Bronchial epithelial cell (primary cell): Measurements from ENCODE around the gene MTX2. TPM values are rescaled to one million over a fixed set of nuclear protein-coding genes. Genes with fewer than 3 reads are reported as not detected.

ENCODE experiments used
- DNase-seq: peaks from one replicate; pipeline ENCODE4 v3.0.0-alpha.2; 2010; ENCODE audit warnings: low read depth
- FAIRE-seq: peaks from 2 replicates; lab custom pipeline; 2011; peaks lifted over from hg19 to GRCh38; lab: Jason Lieb, UNC
- H3K27me3 ChIP-seq: 2 replicates; pipeline ENCODE4 v1.5.1; 2011; ENCODE audit warnings: low read length; ENCODE audit not compliant: control insufficient read depth, insufficient read depth
- H3K36me3 ChIP-seq: 2 replicates; pipeline ENCODE4 v1.5.1; 2011; ENCODE audit warnings: low read length; ENCODE audit not compliant: control insufficient read depth, insufficient read depth
- H3K4me3 ChIP-seq: 2 replicates; pipeline ENCODE4 v1.5.1; 2011; ENCODE audit warnings: mild to moderate bottlenecking, low read depth, low read length, control low read depth
- CTCF ChIP-seq: IDR thresholded peaks from 2 replicates; pipeline ENCODE4 v1.5.1; 2011; ENCODE audit warnings: mild to moderate bottlenecking, moderate library complexity, low read length, control low read depth, inconsistent platforms; ENCODE audit not compliant: insufficient read depth, severe bottlenecking
- total RNA-seq: library from RNA; depleted of rRNA; stranded (reverse); fragments of >200 nt; gene quantifications from 2 replicates; pipeline ENCODE4 v1.2.1, GENCODE V29; 2014

Gene MTX2
- total RNA-seq = 22.0 and 24.5 TPM in 2 replicates

GRCh38 chr2:176269319-176270099 is at the start of gene MTX2:
Gene MTX2 (plus strand): TSS chr2:176269442. CDS start chr2:176269630, 188 bp downstream.
- FAIRE-seq = no peak
- no peaks in the 10 kb centered on the region for H3K27me3 ChIP-seq
- peak; percentile 46 for DNase-seq

GRCh38 chr2:176227874-176228273 is 41.4 kb upstream of the MTX2 start:
- FAIRE-seq (no peak), DNase-seq (no peak)
- TF ChIP-seq CTCF = no peak
- no peak overlapping the region for H3K4me3 ChIP-seq
- H3K36me3 ChIP-seq = no peaks in the 10 kb centered on the region
- H3K27me3 ChIP-seq = peaks cover 2% of the 10 kb centered on the region

More at GRCh38 chr2:176269319-176270099, at the start of gene MTX2:
- H3K36me3 ChIP-seq = no peaks in the 10 kb centered on the region
- TF ChIP-seq CTCF = no peak
- peak within 1 kb of the TSS; percentile 95 for H3K4me3 ChIP-seq

- H3K27me3 ChIP-seq = no peaks in the 10 kb centered on the region
- H3K4me3 ChIP-seq = no peak overlapping the region
- no peaks in the 10 kb centered on the region for H3K36me3 ChIP-seq
- peak; percentile 7 for DNase-seq
- no peak for TF ChIP-seq CTCF
- no peak for FAIRE-seq
These were observed 35.1 kb upstream of the MTX2 start for GRCh38 chr2:176234156-176234555.

GRCh38 chr2:176234940-176235339 is 34.3 kb upstream of the MTX2 start:
- no peak for FAIRE-seq
- no peaks in the 10 kb centered on the region for H3K27me3 ChIP-seq
- TF ChIP-seq CTCF = no peak
- H3K36me3 ChIP-seq = no peaks in the 10 kb centered on the region
- DNase-seq = no peak
- H3K4me3 ChIP-seq = no peak overlapping the region

- H3K4me3 ChIP-seq = no peak overlapping the region
- no peak for DNase-seq
- no peak for TF ChIP-seq CTCF
- no peaks in the 10 kb centered on the region for H3K27me3 ChIP-seq
- H3K36me3 ChIP-seq = no peaks in the 10 kb centered on the region
- no peak for FAIRE-seq
These were observed 31.8 kb upstream of the MTX2 start for GRCh38 chr2:176237456-176237855.
